ENCODE results near the gene KRT79.

Gene KRT79

GRCh38 chr12:52821071-52821730, 12.9 kb downstream of the KRT79 start:
- H3K36me3 ChIP-seq (ENCODE audit: insufficient read depth, insufficient read length, low read length), result no peaks in the 10 kb centered on the region
- H3K9ac ChIP-seq (ENCODE audit: insufficient read length, low read depth), result no peak overlapping the region
- no peaks in the 10 kb centered on the region for H3K27me3 ChIP-seq (ENCODE audit: insufficient read depth, insufficient read length)
- H3K4me1 ChIP-seq (ENCODE audit: insufficient read depth, insufficient read length), result peaks cover 5% of the 10 kb centered on the region
- TF ChIP-seq ZNF274 (IDR thresholded peaks at IDR 0.05; ENCODE audit: low read depth, low read length) (no peak), YY1 (IDR thresholded peaks at IDR 0.05; ENCODE audit: insufficient read depth, insufficient read length) (no peak), SUZ12 (IDR thresholded peaks at IDR 0.05; ENCODE audit: extremely low read depth, insufficient read depth, insufficient read length) (no peak)
- no peak for DNase-seq (ENCODE audit: low read depth, low spot score)
- no peaks in the 10 kb centered on the region for H3K9me3 ChIP-seq (ENCODE audit: insufficient read depth, low read length)
- H3K4me3 ChIP-seq (ENCODE audit: insufficient read length, low read depth), result no peak overlapping the region

GRCh38 chr12:52820521-52820920, 13.6 kb downstream of the KRT79 start:
- TF ChIP-seq ZNF274 (IDR thresholded peaks at IDR 0.05; ENCODE audit: low read depth, low read length) (no peak), SUZ12 (IDR thresholded peaks at IDR 0.05; ENCODE audit: extremely low read depth, insufficient read depth, insufficient read length) (no peak), YY1 (IDR thresholded peaks at IDR 0.05; ENCODE audit: insufficient read depth, insufficient read length) (no peak)
- H3K4me3 ChIP-seq (ENCODE audit: insufficient read length, low read depth), result no peak overlapping the region
- H3K27me3 ChIP-seq (ENCODE audit: insufficient read depth, insufficient read length), result no peaks in the 10 kb centered on the region
- no peak overlapping the region for H3K9ac ChIP-seq (ENCODE audit: insufficient read length, low read depth)
- no peaks in the 10 kb centered on the region for H3K36me3 ChIP-seq (ENCODE audit: insufficient read depth, insufficient read length, low read length)
- no peaks in the 10 kb centered on the region for H3K9me3 ChIP-seq (ENCODE audit: insufficient read depth, low read length)
- no peak for DNase-seq (ENCODE audit: low read depth, low spot score)
- H3K4me1 ChIP-seq (ENCODE audit: insufficient read depth, insufficient read length), result peaks cover 5% of the 10 kb centered on the region

- Histone ChIP-seq H3K36me3 (ENCODE audit: insufficient read depth, insufficient read length, low read length) (no peaks in the 10 kb centered on the region), H3K4me3 (ENCODE audit: insufficient read length, low read depth) (no peak overlapping the region), H3K9ac (ENCODE audit: insufficient read length, low read depth) (no peak overlapping the region), H3K4me1 (ENCODE audit: insufficient read depth, insufficient read length) (peaks cover 5% of the 10 kb centered on the region), H3K9me3 (ENCODE audit: insufficient read depth, low read length) (no peaks in the 10 kb centered on the region), H3K27me3 (ENCODE audit: insufficient read depth, insufficient read length) (no peaks in the 10 kb centered on the region)
- no peak for TF ChIP-seq SUZ12 (IDR thresholded peaks at IDR 0.05; ENCODE audit: extremely low read depth, insufficient read depth, insufficient read length)
- TF ChIP-seq ZNF274 (IDR thresholded peaks at IDR 0.05; ENCODE audit: low read depth, low read length), result no peak
- no peak for TF ChIP-seq YY1 (IDR thresholded peaks at IDR 0.05; ENCODE audit: insufficient read depth, insufficient read length)
- DNase-seq (ENCODE audit: low read depth, low spot score), result no peak
Measured at GRCh38 chr12:52819731-52820510, 14.2 kb downstream of the KRT79 start.

DNA sequence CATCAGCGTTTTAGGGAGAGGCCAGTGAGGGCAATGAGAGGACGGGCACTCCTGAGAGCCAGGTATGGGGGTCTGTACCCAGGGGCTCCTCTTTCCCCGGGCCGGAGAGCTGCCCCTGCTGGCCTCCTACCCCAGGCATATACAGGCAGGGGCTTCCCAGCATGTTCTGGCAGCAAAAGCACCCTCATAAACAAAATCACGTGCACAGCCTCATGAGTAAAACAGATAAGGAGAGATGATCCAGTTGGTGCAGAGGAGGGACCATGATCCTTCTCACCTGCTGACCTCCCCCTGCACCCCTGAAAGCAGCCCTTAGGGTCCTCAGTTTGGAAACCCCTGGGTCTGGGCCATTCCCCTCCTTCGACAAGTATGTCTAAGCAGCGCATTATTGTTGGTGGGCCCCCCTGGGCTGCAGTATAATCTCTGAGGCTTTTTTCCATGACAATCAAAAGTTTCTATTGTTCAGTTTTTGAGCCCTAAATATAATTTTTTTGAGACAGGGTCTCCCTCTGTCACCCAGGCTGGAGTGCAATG, 15.2 kb downstream of the KRT79 start:
- H3K27me3 ChIP-seq (ENCODE audit: insufficient read depth, insufficient read length), result no peaks in the 10 kb centered on the region
- DNase-seq (ENCODE audit: low read depth, low spot score), result no peak
- no peak overlapping the region for H3K4me3 ChIP-seq (ENCODE audit: insufficient read length, low read depth)
- H3K9me3 ChIP-seq (ENCODE audit: insufficient read depth, low read length), result no peaks in the 10 kb centered on the region
- TF ChIP-seq YY1 (IDR thresholded peaks at IDR 0.05; ENCODE audit: insufficient read depth, insufficient read length) (no peak), ZNF274 (IDR thresholded peaks at IDR 0.05; ENCODE audit: low read depth, low read length) (no peak), SUZ12 (IDR thresholded peaks at IDR 0.05; ENCODE audit: extremely low read depth, insufficient read depth, insufficient read length) (no peak)
- H3K4me1 ChIP-seq (ENCODE audit: insufficient read depth, insufficient read length), result peaks cover 5% of the 10 kb centered on the region
- no peak overlapping the region for H3K9ac ChIP-seq (ENCODE audit: insufficient read length, low read depth)
- no peaks in the 10 kb centered on the region for H3K36me3 ChIP-seq (ENCODE audit: insufficient read depth, insufficient read length, low read length)

DNA sequence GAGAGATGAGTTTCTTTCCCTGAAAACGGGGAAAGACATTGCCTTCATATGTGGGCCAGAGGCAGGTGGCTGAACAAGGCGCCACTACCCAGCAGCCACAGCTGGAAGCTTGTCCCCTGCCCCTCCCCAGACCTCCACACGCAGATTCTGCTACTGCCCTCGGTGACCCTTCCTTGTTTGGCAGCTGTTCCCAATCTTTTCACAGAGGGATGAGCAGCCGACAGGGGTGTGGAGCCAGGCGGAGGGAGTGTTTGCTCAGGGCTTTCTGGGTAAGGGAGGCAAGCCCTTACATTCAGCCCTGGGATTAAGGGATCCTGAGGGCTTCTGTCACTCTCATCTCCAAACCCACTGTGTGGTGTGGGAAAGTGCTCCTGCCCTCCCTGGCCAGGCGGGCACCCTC, 15.7 kb downstream of the KRT79 start:
- TF ChIP-seq YY1 (IDR thresholded peaks at IDR 0.05; ENCODE audit: insufficient read depth, insufficient read length), result no peak
- no peak for TF ChIP-seq SUZ12 (IDR thresholded peaks at IDR 0.05; ENCODE audit: extremely low read depth, insufficient read depth, insufficient read length)
- TF ChIP-seq ZNF274 (IDR thresholded peaks at IDR 0.05; ENCODE audit: low read depth, low read length), result no peak

DNA sequence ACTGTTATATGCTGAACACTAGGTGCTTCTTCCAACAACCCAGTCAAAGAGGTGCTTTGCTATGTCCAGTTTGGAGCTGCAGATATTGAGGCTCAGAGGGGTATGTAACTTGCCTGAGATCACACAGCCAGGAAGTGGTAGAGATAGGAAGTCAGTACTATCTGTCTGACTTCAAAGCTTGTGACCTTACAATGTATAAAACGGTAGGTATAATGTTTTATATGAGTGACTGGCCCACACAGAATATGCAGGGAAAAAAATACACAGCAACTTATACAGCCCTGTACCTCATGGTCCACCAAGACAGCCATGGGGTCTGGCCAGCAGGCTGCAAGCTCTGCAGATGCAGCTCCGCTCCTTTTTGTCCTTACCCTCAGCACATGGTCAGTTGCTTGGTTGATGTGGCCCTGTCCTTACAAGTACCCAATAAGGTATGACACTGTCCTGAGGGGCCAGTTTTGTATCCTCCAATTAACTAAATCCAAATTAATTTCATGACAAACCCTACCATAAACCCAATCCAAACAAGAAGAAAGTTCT, 16.3 kb downstream of the KRT79 start:
- DNase-seq (ENCODE audit: low read depth, low spot score), result no peak
- no peak overlapping the region for H3K9ac ChIP-seq (ENCODE audit: insufficient read length, low read depth)
- peaks cover 5% of the 10 kb centered on the region for H3K4me1 ChIP-seq (ENCODE audit: insufficient read depth, insufficient read length)
- no peak overlapping the region for H3K4me3 ChIP-seq (ENCODE audit: insufficient read length, low read depth)
- no peaks in the 10 kb centered on the region for H3K36me3 ChIP-seq (ENCODE audit: insufficient read depth, insufficient read length, low read length)
- no peaks in the 10 kb centered on the region for H3K9me3 ChIP-seq (ENCODE audit: insufficient read depth, low read length)
- H3K27me3 ChIP-seq (ENCODE audit: insufficient read depth, insufficient read length), result no peaks in the 10 kb centered on the region
- no peak for TF ChIP-seq YY1 (IDR thresholded peaks at IDR 0.05; ENCODE audit: insufficient read depth, insufficient read length)
- no peak for TF ChIP-seq ZNF274 (IDR thresholded peaks at IDR 0.05; ENCODE audit: low read depth, low read length)
- TF ChIP-seq SUZ12 (IDR thresholded peaks at IDR 0.05; ENCODE audit: extremely low read depth, insufficient read depth, insufficient read length), result no peak

More for the DNA sequence above, 15.7 kb downstream of the KRT79 start:
- H3K27me3 ChIP-seq (ENCODE audit: insufficient read depth, insufficient read length), result no peaks in the 10 kb centered on the region
- no peaks in the 10 kb centered on the region for H3K9me3 ChIP-seq (ENCODE audit: insufficient read depth, low read length)
- no peak for DNase-seq (ENCODE audit: low read depth, low spot score)
- H3K9ac ChIP-seq (ENCODE audit: insufficient read length, low read depth), result no peak overlapping the region
- H3K4me3 ChIP-seq (ENCODE audit: insufficient read length, low read depth), result no peak overlapping the region
- peaks cover 5% of the 10 kb centered on the region for H3K4me1 ChIP-seq (ENCODE audit: insufficient read depth, insufficient read length)
- H3K36me3 ChIP-seq (ENCODE audit: insufficient read depth, insufficient read length, low read length), result no peaks in the 10 kb centered on the region
